H9 (cell line): Measurements from ENCODE around the gene KCNK10. TPM values are rescaled to one million over a fixed set of nuclear protein-coding genes. Genes with fewer than 3 reads are reported as not detected.

Source experiments
- DNase-seq: peaks from one replicate; pipeline ENCODE4 v3.0.0-alpha.2; 2017
- H2AFZ ChIP-seq: one replicate; pipeline ENCODE4 v1.6.1; 2013; ENCODE audit warnings: mild to moderate bottlenecking, low read length, control low read depth, moderate library complexity
- H2AK5ac ChIP-seq: 2 replicates; pipeline ENCODE4 v1.6.1; 2013; ENCODE audit warnings: low read length, control low read depth, mixed read lengths; ENCODE audit not compliant: insufficient read length
- H2BK120ac ChIP-seq: one replicate; pipeline ENCODE4 v1.6.1; 2013; ENCODE audit warnings: low read depth, mild to moderate bottlenecking, low read length, control low read depth, inconsistent platforms; ENCODE audit not compliant: poor library complexity, severe bottlenecking
- H2BK12ac ChIP-seq: 2 replicates; pipeline ENCODE4 v1.6.1; 2013; ENCODE audit warnings: low read length, control low read depth, mixed read lengths, low read depth; ENCODE audit not compliant: insufficient read length
- H2BK15ac ChIP-seq: 2 replicates; pipeline ENCODE4 v1.6.1; 2013; ENCODE audit warnings: low read depth, low read length, control low read depth
- H2BK20ac ChIP-seq: one replicate; pipeline ENCODE4 v1.6.1; 2013; ENCODE audit warnings: low read depth, mild to moderate bottlenecking, low read length, control low read depth, inconsistent platforms; ENCODE audit not compliant: poor library complexity, severe bottlenecking
- H2BK5ac ChIP-seq: 2 replicates; pipeline ENCODE4 v1.6.1; 2013; ENCODE audit warnings: low read length, control low read depth, mixed read lengths; ENCODE audit not compliant: insufficient read length
- H3K14ac ChIP-seq: 2 replicates; pipeline ENCODE4 v1.6.1; 2013; ENCODE audit warnings: low read length, control low read depth; ENCODE audit not compliant: insufficient read depth
- H3K18ac ChIP-seq: 2 replicates; pipeline ENCODE4 v1.6.1; 2013; ENCODE audit warnings: low read depth, mild to moderate bottlenecking, mixed read lengths, low read length, control low read depth; ENCODE audit not compliant: insufficient read length
- H3K23ac ChIP-seq: 2 replicates; pipeline ENCODE4 v1.6.1; 2013; ENCODE audit warnings: low read length, control low read depth, mixed read lengths, low read depth; ENCODE audit not compliant: insufficient read length
- H3K23me2 ChIP-seq: 2 replicates; pipeline ENCODE4 v1.6.1; 2013; ENCODE audit warnings: low read depth, mild to moderate bottlenecking, mixed read lengths, low read length, control low read depth; ENCODE audit not compliant: insufficient read length, poor library complexity, severe bottlenecking
- H3K27ac ChIP-seq: 2 replicates; pipeline ENCODE4 v1.5.1; 2013; ENCODE audit warnings: low read length, control low read depth, mixed read lengths, low read depth; ENCODE audit not compliant: insufficient read length
- H3K27me3 ChIP-seq: 2 replicates; pipeline ENCODE4 v1.6.1; 2013; ENCODE audit warnings: low read length, control low read depth, inconsistent platforms; ENCODE audit not compliant: insufficient read depth
- H3K4ac ChIP-seq: 2 replicates; pipeline ENCODE4 v1.6.1; 2013; ENCODE audit warnings: low read depth, mild to moderate bottlenecking, control low read depth, inconsistent platforms, low read length, moderate library complexity
- H3K4me1 ChIP-seq: 2 replicates; pipeline ENCODE4 v1.6.1; 2013; ENCODE audit warnings: low read length, control low read depth, inconsistent platforms; ENCODE audit not compliant: insufficient read depth
- H3K4me2 ChIP-seq: 2 replicates; pipeline ENCODE4 v1.6.1; 2013; ENCODE audit warnings: low read length, control low read depth, mixed read lengths; ENCODE audit not compliant: insufficient read length, insufficient read depth
- H3K56ac ChIP-seq: 2 replicates; pipeline ENCODE4 v1.6.1; 2013; ENCODE audit warnings: low read depth, mild to moderate bottlenecking, mixed read lengths, low read length, control low read depth; ENCODE audit not compliant: insufficient read length
- H3K79me1 ChIP-seq: 2 replicates; pipeline ENCODE4 v1.6.1; 2013; ENCODE audit warnings: low read depth, mild to moderate bottlenecking, moderate library complexity, low read length, control low read depth, inconsistent platforms; ENCODE audit not compliant: insufficient read depth, poor library complexity, severe bottlenecking
- H3K79me2 ChIP-seq: 2 replicates; pipeline ENCODE4 v1.6.1; 2013; ENCODE audit warnings: low read length, control low read depth, inconsistent platforms; ENCODE audit not compliant: insufficient read depth
- H3K9ac ChIP-seq: 2 replicates; pipeline ENCODE4 v1.6.1; 2013; ENCODE audit warnings: low read length, control low read depth, mixed read lengths; ENCODE audit not compliant: insufficient read length; ENCODE audit errors: extremely low read depth
- H3K9me3 ChIP-seq: one replicate; pipeline ENCODE4 v1.6.1; 2013; ENCODE audit warnings: low read depth, low read length, inconsistent platforms; ENCODE audit not compliant: control insufficient read depth
- H3T11ph ChIP-seq: one replicate; pipeline ENCODE4 v1.6.1; 2013; ENCODE audit warnings: mild to moderate bottlenecking, low read length, control low read depth, inconsistent platforms
- H4K20me1 ChIP-seq: one replicate; pipeline ENCODE4 v1.6.1; 2013; ENCODE audit not compliant: control insufficient read depth, insufficient read length, insufficient read depth
- H4K5ac ChIP-seq: 2 replicates; pipeline ENCODE4 v1.6.1; 2013; ENCODE audit warnings: low read depth, mild to moderate bottlenecking, mixed read lengths, low read length, control low read depth; ENCODE audit not compliant: insufficient read length
- H4K8ac ChIP-seq: replicated peaks from 2 replicates; pipeline ENCODE4 v1.6.1; 2013; ENCODE audit warnings: low read length, control low read depth, mixed read lengths, low read depth; ENCODE audit not compliant: insufficient read length
- H4K91ac ChIP-seq: 2 replicates; pipeline ENCODE4 v1.6.1; 2013; ENCODE audit warnings: low read depth, mild to moderate bottlenecking, moderate library complexity, mixed read lengths, low read length, control low read depth; ENCODE audit not compliant: insufficient read length
- H3K27ac Mint-ChIP-seq, 3 experiments: 2 replicates in 2 of 3; 3 replicates in 1 of 3; pipeline ENCODE4 v1.8.0; 2020 to 2021; ENCODE audit warnings: mixed read lengths in 3 of 3, mild to moderate bottlenecking in 1 of 3, moderate library complexity in 1 of 3
- H3K27me3 Mint-ChIP-seq: 2 replicates; pipeline ENCODE4 v1.8.0; 2021; ENCODE audit warnings: low read depth, mild to moderate bottlenecking, moderate library complexity, mixed read lengths
- H3K36me3 Mint-ChIP-seq, 3 experiments: 2 replicates in 2 of 3; 3 replicates in 1 of 3; pipeline ENCODE4 v1.8.0; 2020 to 2021; ENCODE audit warnings: low read depth in 3 of 3, mixed read lengths in 3 of 3; ENCODE audit not compliant: insufficient read depth in 1 of 3
- H3K4me1 Mint-ChIP-seq, 2 experiments: 2 replicates each; pipeline ENCODE4 v1.8.0; 2020; ENCODE audit warnings: mixed read lengths in 2 of 2
- H3K4me3 Mint-ChIP-seq, 2 experiments: 2 replicates in 1 of 2; 3 replicates in 1 of 2; pipeline ENCODE4 v1.8.0; 2020 to 2021; ENCODE audit warnings: mild to moderate bottlenecking in 2 of 2, mixed read lengths in 2 of 2, moderate library complexity in 1 of 2
- H3K9me3 Mint-ChIP-seq, 2 experiments: 2 replicates in 1 of 2; 3 replicates in 1 of 2; pipeline ENCODE4 v1.8.0; 2020; ENCODE audit warnings: mild to moderate bottlenecking in 2 of 2, mixed read lengths in 2 of 2, moderate library complexity in 1 of 2
- WGBS: extraction: QIAGEN DNeasy Blood & Tissue Kit; methylation state at CpG from one replicate; pipeline ENCODE4 v1.1.7; 2013; ENCODE audit warnings: missing lambda C conversion rate, low lambda C conversion rate, mixed read lengths; ENCODE audit not compliant: insufficient read length; ENCODE audit errors: extremely low coverage; 5-methylcytosine and 5-hydroxymethylcytosine counted together
- total RNA-seq: library from RNA; stranded (reverse); gene quantifications from 2 replicates; pipeline ENCODE4 v1.2.1, GENCODE V29; 2021
- TF ChIP-seq, protein P1 (sequence below): fragments of 200-600 bp; sonication (generic); conservative IDR thresholded peaks from 3 replicates; pipeline ENCODE4 v1.8.0; 2021; ENCODE audit warnings: antibody characterized with exemption, mild to moderate bottlenecking

Gene KCNK10
- total RNA-seq, 1 experiment from 2014 or later: 0.33 TPM

DNA sequence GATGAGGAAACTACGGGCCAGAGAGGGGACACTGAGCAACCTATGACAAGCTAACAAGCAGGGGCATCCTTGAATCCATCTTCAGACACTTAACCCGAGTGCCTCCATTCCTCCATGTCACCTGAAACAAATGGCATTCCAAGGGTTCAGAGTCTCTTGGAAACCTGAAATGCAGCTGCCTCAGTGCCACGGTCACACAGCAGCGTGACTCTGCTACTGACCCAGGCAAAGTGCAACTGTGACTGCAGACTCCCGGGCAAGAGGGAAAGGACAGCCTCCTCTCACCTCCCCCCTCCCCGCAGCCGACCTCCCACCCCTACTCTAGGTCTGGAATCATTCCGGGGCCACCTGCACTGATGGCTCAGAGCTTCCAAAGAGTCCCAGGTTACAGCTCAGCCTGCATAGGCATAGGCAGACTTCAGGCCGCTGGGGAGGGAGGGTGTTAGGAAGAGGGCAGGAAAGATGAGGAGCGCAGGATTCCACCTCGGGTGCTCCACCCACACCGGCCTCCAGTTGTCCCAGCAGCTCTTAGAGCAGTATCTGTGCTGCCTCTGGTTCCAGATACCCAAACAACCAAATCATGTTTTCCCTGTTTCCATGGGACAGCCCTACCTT is 53.2 kb downstream of the KCNK10 start:
- no peak overlapping the region for H3K27ac Mint-ChIP-seq
- Histone ChIP-seq H4K91ac (no peak overlapping the region), H3K4me1 (peaks cover 2% of the 10 kb centered on the region; the same call in 1 of the 2 replicates), H2BK120ac (no peak overlapping the region), H2AK5ac (no peak overlapping the region), H3K23ac (no peak overlapping the region), H3K18ac (no peak overlapping the region), H4K5ac (no peak overlapping the region), H2BK12ac (no peak overlapping the region), H3K27me3 (no peaks in the 10 kb centered on the region), H3K23me2 (no peaks in the 10 kb centered on the region), H3K4ac (no peak overlapping the region), H2BK15ac (no peak overlapping the region), H2AFZ (no peak overlapping the region), H3K14ac (no peak overlapping the region), H3K79me2 (no peaks in the 10 kb centered on the region), H4K8ac (no peak overlapping the region), H4K20me1 (no peaks in the 10 kb centered on the region), H3K79me1 (no peaks in the 10 kb centered on the region), H3K4me2 (no peak overlapping the region), H3K9ac (no peak overlapping the region), H2BK20ac (no peak overlapping the region), H3T11ph (no peak overlapping the region), H3K56ac (no peak overlapping the region), H3K9me3 (no peaks in the 10 kb centered on the region), H2BK5ac (no peak overlapping the region), H3K27ac (no peak overlapping the region)
- DNase-seq: peak; percentile 30
- H3K9me3 Mint-ChIP-seq: 0 out of 5 replicates have a peak, but pooled peaks cover 0 to 2% of the 10 kb centered on the region in 2 experiments
- H3K27me3 Mint-ChIP-seq: peaks cover 3% of the 10 kb centered on the region
- no CpG with 5 or more reads among the region's 12 CpGs for WGBS
- TF ChIP-seq, protein P1, sequence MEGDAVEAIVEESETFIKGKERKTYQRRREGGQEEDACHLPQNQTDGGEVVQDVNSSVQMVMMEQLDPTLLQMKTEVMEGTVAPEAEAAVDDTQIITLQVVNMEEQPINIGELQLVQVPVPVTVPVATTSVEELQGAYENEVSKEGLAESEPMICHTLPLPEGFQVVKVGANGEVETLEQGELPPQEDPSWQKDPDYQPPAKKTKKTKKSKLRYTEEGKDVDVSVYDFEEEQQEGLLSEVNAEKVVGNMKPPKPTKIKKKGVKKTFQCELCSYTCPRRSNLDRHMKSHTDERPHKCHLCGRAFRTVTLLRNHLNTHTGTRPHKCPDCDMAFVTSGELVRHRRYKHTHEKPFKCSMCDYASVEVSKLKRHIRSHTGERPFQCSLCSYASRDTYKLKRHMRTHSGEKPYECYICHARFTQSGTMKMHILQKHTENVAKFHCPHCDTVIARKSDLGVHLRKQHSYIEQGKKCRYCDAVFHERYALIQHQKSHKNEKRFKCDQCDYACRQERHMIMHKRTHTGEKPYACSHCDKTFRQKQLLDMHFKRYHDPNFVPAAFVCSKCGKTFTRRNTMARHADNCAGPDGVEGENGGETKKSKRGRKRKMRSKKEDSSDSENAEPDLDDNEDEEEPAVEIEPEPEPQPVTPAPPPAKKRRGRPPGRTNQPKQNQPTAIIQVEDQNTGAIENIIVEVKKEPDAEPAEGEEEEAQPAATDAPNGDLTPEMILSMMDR: no peak
- H3K4me1 Mint-ChIP-seq: peaks cover 10% of the 10 kb centered on the region in 2 experiments
- H3K4me3 Mint-ChIP-seq: no peak overlapping the region
- H3K36me3 Mint-ChIP-seq: no peaks in the 10 kb centered on the region
